GM19468 (cell line): ENCODE data around the gene MIS12.
A peak's percentile ranks its signal among the peaks of the same experiment; 100 is the strongest.

Source experiments
- ATAC-seq: cut with Tn5 transposase; IDR thresholded peaks from one replicate; pipeline ENCODE4 v1.9.1; 2021; ENCODE audit warnings: mild to moderate bottlenecking, moderate library complexity, moderate number of reproducible peaks; ENCODE audit not compliant: unreplicated experiment; ENCODE audit errors: extremely low read depth

The MIS12 gene

GRCh38 chr17:5486206-5487124 is at the start of gene MIS12:
Gene MIS12, plus strand, starts transcription at chr17:5486566. Its CDS starts 2,297 bp downstream, at chr17:5488863.
- peak; percentile 59 for ATAC-seq

DNA sequence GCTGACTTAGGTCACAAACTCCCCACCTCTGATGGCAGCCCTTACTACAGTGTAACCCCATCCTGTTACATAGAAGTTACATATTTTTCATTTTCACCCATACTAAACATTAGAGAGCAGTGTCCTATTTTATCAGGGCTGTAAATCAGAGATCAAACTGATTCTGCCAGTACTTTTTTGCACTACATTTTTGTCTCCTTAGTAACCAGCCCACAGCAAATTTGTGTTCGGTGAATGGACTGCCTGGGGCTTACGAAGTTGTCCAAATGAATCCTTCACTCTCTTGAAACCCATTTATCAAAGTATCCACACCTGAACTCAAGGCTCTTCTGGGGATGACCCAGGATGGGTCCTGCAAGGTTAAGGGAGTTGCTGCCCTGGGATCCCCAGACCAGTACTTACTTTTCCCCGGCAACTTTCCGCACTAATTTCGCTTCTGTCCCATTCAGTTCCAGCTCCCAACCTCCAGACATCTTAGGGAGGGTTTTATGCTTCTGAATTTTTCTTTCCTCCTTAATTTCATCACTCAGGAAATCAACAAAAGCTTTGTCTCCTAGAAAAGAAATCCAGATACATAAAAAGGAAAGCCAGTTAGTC is 48.5 kb upstream of the MIS12 start:
- no peak for ATAC-seq

DNA sequence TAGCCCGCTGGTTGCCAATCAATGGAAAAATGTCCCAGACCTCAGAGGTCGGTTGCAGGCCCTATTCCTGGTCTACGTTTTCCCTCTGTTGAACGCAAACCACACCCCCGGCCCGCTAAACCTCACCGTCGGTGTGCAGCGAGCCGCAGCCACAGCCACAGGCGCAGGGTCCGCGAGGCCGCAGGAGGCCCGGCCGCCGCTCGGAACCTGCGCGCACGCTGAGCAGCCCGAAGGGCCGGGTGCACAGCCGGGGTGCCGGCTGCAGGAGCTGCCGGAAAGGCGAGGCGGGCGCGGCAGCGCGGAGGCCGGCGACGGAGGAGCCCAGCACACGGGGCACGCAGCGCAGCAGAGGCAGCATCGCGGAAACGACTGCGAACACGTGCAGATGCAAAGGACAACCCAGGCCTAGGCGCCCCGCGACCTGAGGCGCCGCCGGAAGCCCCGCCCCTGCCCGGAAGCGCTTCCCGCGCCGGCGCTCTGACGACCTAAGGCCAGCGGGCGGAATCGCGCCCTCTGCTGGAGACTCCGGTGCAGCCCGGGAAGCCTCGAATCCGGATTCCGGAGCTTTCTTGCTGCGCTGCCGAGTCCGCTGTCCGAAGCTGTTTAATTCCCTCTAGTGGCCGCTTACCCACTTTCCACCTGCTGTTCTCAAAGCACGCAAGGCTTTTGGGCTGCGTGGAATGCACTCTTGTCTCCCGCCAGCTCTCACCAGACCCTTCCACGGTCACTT is 47.5 kb upstream of the MIS12 start, which contains the start of gene C1QBP:
C1QBP (minus strand) TSS at position 440 of the 730 bp plus-strand sequence; CDS start at position 358, 82 bp downstream.
- ATAC-seq = peak; percentile 51

GRCh38 chr17:5439446-5439764 is 47.0 kb upstream of the MIS12 start:
- ATAC-seq = no peak

GRCh38 chr17:5443728-5444127 is 42.6 kb upstream of the MIS12 start:
- no peak for ATAC-seq

GRCh38 chr17:5444209-5444608 is 42.2 kb upstream of the MIS12 start:
- no peak for ATAC-seq

GRCh38 chr17:5446786-5447185 is 39.6 kb upstream of the MIS12 start:
- no peak for ATAC-seq

DNA sequence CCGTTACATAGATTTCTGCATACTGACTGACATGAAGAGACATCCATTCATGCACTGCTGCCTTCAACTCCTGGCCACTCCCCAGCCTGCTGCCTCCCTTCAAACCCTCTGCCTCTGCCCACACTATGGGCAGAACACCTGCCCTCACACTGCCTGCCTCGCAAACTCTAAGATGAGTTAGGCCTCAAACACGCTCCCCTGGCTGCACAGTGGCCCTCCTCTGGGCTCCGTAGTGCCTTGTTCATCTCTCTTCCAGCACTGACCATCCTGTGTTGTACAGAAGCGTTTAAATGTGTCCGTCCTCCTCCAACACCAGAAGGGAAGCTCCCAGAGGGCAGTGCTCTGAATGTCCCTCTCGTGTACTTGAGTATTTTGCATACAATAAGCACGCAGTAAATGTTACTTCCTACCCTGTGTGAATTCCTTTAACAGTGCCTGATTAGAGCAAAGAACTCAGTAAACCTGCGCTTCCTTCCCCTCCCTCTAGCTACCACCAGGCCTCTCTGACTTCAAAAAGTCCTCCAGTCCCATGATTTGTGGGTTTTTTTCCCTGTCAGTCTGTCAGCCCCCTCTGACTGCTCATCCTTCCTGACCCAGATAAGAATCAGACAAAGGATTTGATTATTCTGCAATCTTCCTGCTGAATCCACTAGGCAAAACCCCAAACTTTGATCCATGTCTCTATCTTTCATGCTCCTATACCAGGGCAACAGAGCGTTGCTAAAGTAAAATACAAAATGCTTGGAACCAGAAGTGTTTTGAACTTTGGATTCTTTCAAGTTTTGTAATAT is 21.5 kb upstream of the MIS12 start:
- no peak for ATAC-seq

- ATAC-seq = no peak
Measured at GRCh38 chr17:5466295-5466694, 20.1 kb upstream of the MIS12 start.

DNA sequence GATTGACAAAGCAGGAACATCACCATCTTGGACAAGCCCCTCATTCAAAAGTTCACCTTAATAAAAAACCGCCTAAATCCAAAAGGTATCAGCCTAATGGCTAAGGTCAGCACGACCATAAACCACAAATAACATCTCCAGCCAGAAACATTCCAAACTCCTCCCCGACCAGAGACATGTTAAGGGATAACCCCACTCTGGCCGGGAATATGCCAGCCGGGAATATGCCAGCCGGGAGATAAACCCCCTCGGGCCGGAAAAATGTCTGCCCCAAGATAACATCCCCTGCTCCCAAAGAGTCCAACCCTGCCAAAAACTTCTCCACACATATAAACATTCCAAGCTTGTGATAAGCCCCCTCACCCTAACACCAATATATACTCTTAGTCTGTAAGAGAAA is 18.9 kb upstream of the MIS12 start:
- ATAC-seq = no peak

GRCh38 chr17:5468075-5468473 is 18.3 kb upstream of the MIS12 start:
- no peak for ATAC-seq

DNA sequence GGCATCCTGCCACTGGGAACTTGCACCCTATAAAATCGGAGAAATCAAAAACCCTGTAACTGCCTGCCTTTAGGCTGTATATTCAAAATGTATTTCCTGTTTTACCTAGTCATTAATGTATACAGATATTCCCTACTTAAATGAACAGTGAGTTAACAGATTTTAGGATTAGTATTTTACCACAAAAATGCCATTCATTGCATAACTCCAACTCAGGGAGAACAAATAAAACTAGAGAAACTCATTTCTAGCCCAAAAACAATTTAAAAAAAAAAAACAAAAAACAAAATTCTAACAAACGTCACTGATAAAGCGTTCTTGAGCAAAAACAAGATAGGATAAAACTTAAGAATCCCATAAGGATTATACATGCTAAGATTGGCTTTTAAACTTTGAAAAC is 13.9 kb upstream of the MIS12 start:
- ATAC-seq = no peak

DNA sequence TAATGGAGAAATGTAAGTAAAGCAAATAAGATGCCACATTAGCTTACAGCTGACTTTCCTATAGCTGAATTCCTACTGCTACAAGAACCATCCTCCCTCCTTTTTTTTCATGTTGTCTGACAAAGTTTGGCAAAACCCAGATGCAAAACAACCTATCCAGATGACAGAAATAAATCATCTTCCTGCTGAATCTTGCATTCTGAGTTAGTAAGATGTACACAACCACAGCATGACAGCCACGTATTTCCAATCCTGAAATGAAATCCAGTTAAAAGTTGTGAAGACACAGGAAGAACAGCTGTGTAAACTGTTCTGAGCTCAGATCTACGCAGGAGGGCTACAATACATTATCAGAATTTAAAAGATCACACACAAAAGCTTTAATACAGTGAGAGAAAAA is 12.5 kb upstream of the MIS12 start:
- ATAC-seq = no peak

- ATAC-seq = no peak
Measured at GRCh38 chr17:5478992-5479391, 7.4 kb upstream of the MIS12 start.

DNA sequence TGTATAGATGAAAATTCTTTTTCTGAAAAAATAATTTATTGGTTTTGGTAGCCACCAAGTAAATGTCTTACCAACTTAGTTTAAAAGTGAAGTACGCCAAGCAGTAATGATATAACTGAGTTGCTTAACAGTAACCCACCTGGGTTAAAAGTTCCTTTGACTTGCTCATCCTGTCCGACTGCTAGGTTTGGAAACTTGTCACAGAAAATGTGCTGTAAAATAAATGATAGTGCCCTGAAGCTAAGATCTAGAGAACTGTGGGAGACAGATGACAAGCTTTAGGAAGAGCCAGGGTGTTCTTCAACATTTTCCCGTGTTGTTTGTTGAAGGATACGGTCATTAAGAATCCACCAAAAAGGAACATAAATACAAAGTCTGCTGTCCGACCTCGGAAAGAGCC is 5.4 kb upstream of the MIS12 start:
- ATAC-seq = no peak

- no peak for ATAC-seq
Measured at GRCh38 chr17:5481451-5481850, 4.9 kb upstream of the MIS12 start.

- ATAC-seq = peak; percentile 5
Measured at GRCh38 chr17:5485270-5486205, 828 bp upstream of the MIS12 start, which contains the start of gene DERL2. Gene DERL2, minus strand, starts transcription at chr17:5486178. Its CDS starts 17 bp downstream, at chr17:5486161.

DNA sequence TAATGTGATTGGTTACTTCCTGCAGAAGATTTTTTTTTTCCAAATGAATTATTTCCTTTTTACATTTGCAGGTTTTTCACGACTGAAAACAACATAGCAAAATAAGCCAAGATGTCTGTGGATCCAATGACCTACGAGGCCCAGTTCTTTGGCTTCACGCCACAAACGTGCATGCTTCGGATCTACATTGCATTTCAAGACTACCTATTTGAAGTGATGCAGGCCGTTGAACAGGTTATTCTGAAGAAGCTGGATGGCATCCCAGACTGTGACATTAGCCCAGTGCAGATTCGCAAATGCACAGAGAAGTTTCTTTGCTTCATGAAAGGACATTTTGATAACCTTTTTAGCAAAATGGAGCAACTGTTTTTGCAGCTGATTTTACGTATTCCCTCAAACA is 2.4 kb downstream of the MIS12 start:
- no peak for ATAC-seq

GRCh38 chr17:5492970-5493369 is 6.6 kb downstream of the MIS12 start:
- no peak for ATAC-seq
